ENCODE results near the gene PNPLA7.
"Not testable (repeated sequence)": the region's sequence is repeated elsewhere in the genome, so short reads cannot be mapped to it uniquely, and the experiment has no call there.

Gene PNPLA7

GRCh38 chr9:137569609-137570203, 19.5 kb upstream of the PNPLA7 start:
- Histone ChIP-seq H3K9me3 (ENCODE audit: control insufficient read depth, low read length) (no peaks in the 10 kb centered on the region), H3K4me1 (ENCODE audit: control insufficient read depth, insufficient read depth, low read depth, low read length) (peaks cover 2% of the 10 kb centered on the region), H3K4me3 (ENCODE audit: insufficient read depth in 1 of 2, low read depth in 1 of 2, low read length in 2 of 2) (no peak overlapping the region), H2AFZ (ENCODE audit: low read depth, low read length) (no peak overlapping the region), H2BK15ac (ENCODE audit: low read depth, poor library complexity, severe bottlenecking) (no peak overlapping the region), H3K4ac (ENCODE audit: low read depth in 1 of 2, low read length in 2 of 2) (no peak overlapping the region), H3K27me3 (ENCODE audit: control insufficient read depth in 1 of 2, insufficient read depth in 1 of 2, low read length in 2 of 2) (no peaks in the 10 kb centered on the region), H3K9ac (ENCODE audit: low read length) (no peak overlapping the region), H4K91ac (ENCODE audit: low read length) (no peak overlapping the region), H2AK5ac (ENCODE audit: low read length, severe bottlenecking) (no peak overlapping the region), H3K4me2 (ENCODE audit: low read length, poor library complexity, severe bottlenecking) (no peak overlapping the region), H3K79me1 (replicated peaks; ENCODE audit: low read length, poor library complexity, severe bottlenecking) (peaks cover 39% of the 10 kb centered on the region), H3K36me3 (ENCODE audit: control insufficient read depth in 1 of 2, insufficient read depth in 2 of 2, low read depth in 1 of 2, low read length in 2 of 2) (peaks cover 43 to 51% of the 10 kb centered on the region in 2 experiments), H3K23ac (ENCODE audit: low read length in 2 of 2) (no peak overlapping the region), H2BK5ac (ENCODE audit: low read depth, low read length, poor library complexity, severe bottlenecking) (no peak overlapping the region), H3K18ac (ENCODE audit: low read depth in 1 of 2, low read length in 2 of 2) (no peak overlapping the region), H2BK12ac (ENCODE audit: low read length in 2 of 2) (no peak overlapping the region), H2BK120ac (ENCODE audit: low read depth, low read length) (no peak overlapping the region), H3K14ac (ENCODE audit: low read length in 2 of 2) (no peak overlapping the region), H3K27ac (ENCODE audit: low read length, poor library complexity, severe bottlenecking) (no peak overlapping the region), H4K8ac (ENCODE audit: low read length) (no peak overlapping the region)
- 97% methylated on average over 5 of the region's 5 CpGs for WGBS
- DNase-seq = no peak

- peaks cover 45 to 54% of the 10 kb centered on the region in 2 experiments for H3K36me3 ChIP-seq (ENCODE audit: control insufficient read depth in 1 of 2, insufficient read depth in 2 of 2, low read depth in 1 of 2, low read length in 2 of 2)
- not testable (repeated sequence) for H2AK5ac ChIP-seq (ENCODE audit: low read length, severe bottlenecking); H4K91ac ChIP-seq (ENCODE audit: low read length); H2BK15ac ChIP-seq (ENCODE audit: low read depth, poor library complexity, severe bottlenecking); H3K23ac ChIP-seq (ENCODE audit: low read length in 2 of 2); H3K4me3 ChIP-seq (ENCODE audit: insufficient read depth in 1 of 2, low read depth in 1 of 2, low read length in 2 of 2); H3K18ac ChIP-seq (ENCODE audit: low read depth in 1 of 2, low read length in 2 of 2); DNase-seq; H3K9me3 ChIP-seq (ENCODE audit: control insufficient read depth, low read length); H3K27me3 ChIP-seq (ENCODE audit: control insufficient read depth in 1 of 2, insufficient read depth in 1 of 2, low read length in 2 of 2); H2BK12ac ChIP-seq (ENCODE audit: low read length in 2 of 2); H3K14ac ChIP-seq (ENCODE audit: low read length in 2 of 2); H2BK120ac ChIP-seq (ENCODE audit: low read depth, low read length); H3K4ac ChIP-seq (ENCODE audit: low read depth in 1 of 2, low read length in 2 of 2); H3K4me2 ChIP-seq (ENCODE audit: low read length, poor library complexity, severe bottlenecking); H3K27ac ChIP-seq (ENCODE audit: low read length, poor library complexity, severe bottlenecking); H3K9ac ChIP-seq (ENCODE audit: low read length); H2BK5ac ChIP-seq (ENCODE audit: low read depth, low read length, poor library complexity, severe bottlenecking); H4K8ac ChIP-seq (ENCODE audit: low read length); H2AFZ ChIP-seq (ENCODE audit: low read depth, low read length); H3K4me1 ChIP-seq (ENCODE audit: control insufficient read depth, insufficient read depth, low read depth, low read length)
- 91% methylated on average over 5 of the region's 5 CpGs for WGBS
- H3K79me1 ChIP-seq (replicated peaks; ENCODE audit: low read length, poor library complexity, severe bottlenecking) = peaks cover 35% of the 10 kb centered on the region
These were observed 18.2 kb upstream of the PNPLA7 start for GRCh38 chr9:137568445-137568844.

- no peak for DNase-seq
- 93% methylated on average over 18 of the region's 18 CpGs for WGBS
- no peak overlapping the region for H3K23ac ChIP-seq (ENCODE audit: low read length in 2 of 2)
- H3K14ac ChIP-seq (ENCODE audit: low read length in 2 of 2) = no peak overlapping the region
- H2AK5ac ChIP-seq (ENCODE audit: low read length, severe bottlenecking) = no peak overlapping the region
- no peak overlapping the region for H2BK120ac ChIP-seq (ENCODE audit: low read depth, low read length)
- no peak overlapping the region for H3K9ac ChIP-seq (ENCODE audit: low read length)
- H3K9me3 ChIP-seq (ENCODE audit: control insufficient read depth, low read length) = no peaks in the 10 kb centered on the region
- H3K4me1 ChIP-seq (ENCODE audit: control insufficient read depth, insufficient read depth, low read depth, low read length) = peaks cover 2% of the 10 kb centered on the region
- H3K79me1 ChIP-seq (replicated peaks; ENCODE audit: low read length, poor library complexity, severe bottlenecking) = peaks cover 22% of the 10 kb centered on the region
- no peak overlapping the region for H3K27ac ChIP-seq (ENCODE audit: low read length, poor library complexity, severe bottlenecking)
- H3K4me3 ChIP-seq (ENCODE audit: insufficient read depth in 1 of 2, low read depth in 1 of 2, low read length in 2 of 2) = no peak overlapping the region
- H2AFZ ChIP-seq (ENCODE audit: low read depth, low read length) = no peak overlapping the region
- H3K27me3 ChIP-seq (ENCODE audit: control insufficient read depth in 1 of 2, insufficient read depth in 1 of 2, low read length in 2 of 2) = no peaks in the 10 kb centered on the region
- no peak overlapping the region for H3K4ac ChIP-seq (ENCODE audit: low read depth in 1 of 2, low read length in 2 of 2)
- H3K18ac ChIP-seq (ENCODE audit: low read depth in 1 of 2, low read length in 2 of 2) = no peak overlapping the region
- no peak overlapping the region for H2BK15ac ChIP-seq (ENCODE audit: low read depth, poor library complexity, severe bottlenecking)
- no peak overlapping the region for H4K91ac ChIP-seq (ENCODE audit: low read length)
- H3K4me2 ChIP-seq (ENCODE audit: low read length, poor library complexity, severe bottlenecking) = no peak overlapping the region
- H2BK12ac ChIP-seq (ENCODE audit: low read length in 2 of 2) = no peak overlapping the region
- no peak overlapping the region for H4K8ac ChIP-seq (ENCODE audit: low read length)
- peaks cover 46 to 48% of the 10 kb centered on the region in 2 experiments for H3K36me3 ChIP-seq (ENCODE audit: control insufficient read depth in 1 of 2, insufficient read depth in 2 of 2, low read depth in 1 of 2, low read length in 2 of 2)
- H2BK5ac ChIP-seq (ENCODE audit: low read depth, low read length, poor library complexity, severe bottlenecking) = no peak overlapping the region
These were observed 14.7 kb upstream of the PNPLA7 start for GRCh38 chr9:137564817-137565411.

- no peak overlapping the region for H3K4me2 ChIP-seq (ENCODE audit: low read length, poor library complexity, severe bottlenecking)
- H4K91ac ChIP-seq (ENCODE audit: low read length) = no peak overlapping the region
- DNase-seq = no peak
- no peak overlapping the region for H3K4ac ChIP-seq (ENCODE audit: low read depth in 1 of 2, low read length in 2 of 2)
- H2AK5ac ChIP-seq (ENCODE audit: low read length, severe bottlenecking) = no peak overlapping the region
- H3K27ac ChIP-seq (ENCODE audit: low read length, poor library complexity, severe bottlenecking) = no peak overlapping the region
- H3K27me3 ChIP-seq (ENCODE audit: control insufficient read depth in 1 of 2, insufficient read depth in 1 of 2, low read length in 2 of 2) = no peaks in the 10 kb centered on the region
- H4K8ac ChIP-seq (ENCODE audit: low read length) = no peak overlapping the region
- H3K18ac ChIP-seq (ENCODE audit: low read depth in 1 of 2, low read length in 2 of 2) = no peak overlapping the region
- H3K9me3 ChIP-seq (ENCODE audit: control insufficient read depth, low read length) = no peaks in the 10 kb centered on the region
- peaks cover 2% of the 10 kb centered on the region for H3K4me1 ChIP-seq (ENCODE audit: control insufficient read depth, insufficient read depth, low read depth, low read length)
- H2BK120ac ChIP-seq (ENCODE audit: low read depth, low read length) = no peak overlapping the region
- H3K23ac ChIP-seq (ENCODE audit: low read length in 2 of 2) = no peak overlapping the region
- peaks cover 17% of the 10 kb centered on the region for H3K79me1 ChIP-seq (replicated peaks; ENCODE audit: low read length, poor library complexity, severe bottlenecking)
- no peak overlapping the region for H3K14ac ChIP-seq (ENCODE audit: low read length in 2 of 2)
- H3K4me3 ChIP-seq (ENCODE audit: insufficient read depth in 1 of 2, low read depth in 1 of 2, low read length in 2 of 2) = no peak overlapping the region
- WGBS = 96% methylated on average over 10 of the region's 10 CpGs
- H2AFZ ChIP-seq (ENCODE audit: low read depth, low read length) = no peak overlapping the region
- no peak overlapping the region for H2BK12ac ChIP-seq (ENCODE audit: low read length in 2 of 2)
- no peak overlapping the region for H2BK5ac ChIP-seq (ENCODE audit: low read depth, low read length, poor library complexity, severe bottlenecking)
- no peak overlapping the region for H2BK15ac ChIP-seq (ENCODE audit: low read depth, poor library complexity, severe bottlenecking)
- H3K9ac ChIP-seq (ENCODE audit: low read length) = no peak overlapping the region
- H3K36me3 ChIP-seq (ENCODE audit: control insufficient read depth in 1 of 2, insufficient read depth in 2 of 2, low read depth in 1 of 2, low read length in 2 of 2) = peaks cover 41 to 48% of the 10 kb centered on the region in 2 experiments
These were observed 13.9 kb upstream of the PNPLA7 start for GRCh38 chr9:137564134-137564533.

All from mesenchymal stem cell (in vitro differentiated cells and primary cell).